ENCODE results near the gene PRKN. TPM values are rescaled to one million over a fixed set of nuclear protein-coding genes. Genes with fewer than 3 reads are reported as not detected.

PRKN gene
- total RNA-seq, 2 donors from 2014 or later, result 3.3 to 4.8 TPM

DNA sequence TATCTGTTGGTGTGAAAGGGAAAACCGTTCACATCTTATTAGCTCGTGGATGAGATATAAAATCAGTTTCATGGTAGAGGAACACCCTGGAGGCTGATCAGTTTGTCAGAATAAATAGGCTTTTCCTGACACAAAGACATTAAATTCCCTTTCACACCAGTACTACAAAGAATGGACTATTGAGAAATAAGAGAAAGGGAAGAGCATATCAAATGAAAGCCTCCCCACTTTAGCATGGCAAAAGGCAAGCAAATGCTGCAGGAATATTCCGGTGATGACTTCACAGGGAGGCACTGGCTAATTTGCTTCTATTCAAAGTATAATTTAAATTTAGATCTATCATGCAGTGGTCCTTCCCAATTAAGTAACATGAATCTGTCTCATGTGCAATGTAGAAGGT is 1337.8 kb downstream of the PRKN start:
- no peak overlapping the region for H3K9ac ChIP-seq (ENCODE audit: extremely low read depth, low read length, poor library complexity, severe bottlenecking)
- Mint-ChIP-seq H3K4me3 (no peak overlapping the region), H3K36me3 (ENCODE audit: low read depth) (no peaks in the 10 kb centered on the region), H3K27ac (no peak overlapping the region), H3K9me3 (peaks cover 6% of the 10 kb centered on the region), H3K27me3 (ENCODE audit: insufficient read depth) (no peaks in the 10 kb centered on the region), H3K4me1 (no peaks in the 10 kb centered on the region)
- peaks cover 9% of the 10 kb centered on the region for H3K4me1 ChIP-seq (ENCODE audit: control insufficient read depth, insufficient read depth, low read length)
- TF ChIP-seq, protein P1, sequence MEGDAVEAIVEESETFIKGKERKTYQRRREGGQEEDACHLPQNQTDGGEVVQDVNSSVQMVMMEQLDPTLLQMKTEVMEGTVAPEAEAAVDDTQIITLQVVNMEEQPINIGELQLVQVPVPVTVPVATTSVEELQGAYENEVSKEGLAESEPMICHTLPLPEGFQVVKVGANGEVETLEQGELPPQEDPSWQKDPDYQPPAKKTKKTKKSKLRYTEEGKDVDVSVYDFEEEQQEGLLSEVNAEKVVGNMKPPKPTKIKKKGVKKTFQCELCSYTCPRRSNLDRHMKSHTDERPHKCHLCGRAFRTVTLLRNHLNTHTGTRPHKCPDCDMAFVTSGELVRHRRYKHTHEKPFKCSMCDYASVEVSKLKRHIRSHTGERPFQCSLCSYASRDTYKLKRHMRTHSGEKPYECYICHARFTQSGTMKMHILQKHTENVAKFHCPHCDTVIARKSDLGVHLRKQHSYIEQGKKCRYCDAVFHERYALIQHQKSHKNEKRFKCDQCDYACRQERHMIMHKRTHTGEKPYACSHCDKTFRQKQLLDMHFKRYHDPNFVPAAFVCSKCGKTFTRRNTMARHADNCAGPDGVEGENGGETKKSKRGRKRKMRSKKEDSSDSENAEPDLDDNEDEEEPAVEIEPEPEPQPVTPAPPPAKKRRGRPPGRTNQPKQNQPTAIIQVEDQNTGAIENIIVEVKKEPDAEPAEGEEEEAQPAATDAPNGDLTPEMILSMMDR (conservative IDR thresholded peaks at IDR 0.05), result no peak
- H3K9me3 ChIP-seq (ENCODE audit: control insufficient read depth, low read length), result peaks cover 6% of the 10 kb centered on the region
- no peaks in the 10 kb centered on the region for H3K36me3 ChIP-seq (ENCODE audit: control insufficient read depth, insufficient read depth, low read length)
- WGBS, 2 experiments (ENCODE audit: insufficient coverage in 1 of 2, insufficient read length in 1 of 2), result 80 to 100% methylated on average over 1 to 3 of the region's 3 CpGs
- H3K27ac ChIP-seq (ENCODE audit: low read depth, low read length), result no peak overlapping the region
- H3K4me3 ChIP-seq (ENCODE audit: low read length), result no peak overlapping the region
- no peaks in the 10 kb centered on the region for H3K27me3 ChIP-seq (ENCODE audit: control insufficient read depth, insufficient read depth, low read length, poor library complexity, severe bottlenecking)
- no peak for DNase-seq

DNA sequence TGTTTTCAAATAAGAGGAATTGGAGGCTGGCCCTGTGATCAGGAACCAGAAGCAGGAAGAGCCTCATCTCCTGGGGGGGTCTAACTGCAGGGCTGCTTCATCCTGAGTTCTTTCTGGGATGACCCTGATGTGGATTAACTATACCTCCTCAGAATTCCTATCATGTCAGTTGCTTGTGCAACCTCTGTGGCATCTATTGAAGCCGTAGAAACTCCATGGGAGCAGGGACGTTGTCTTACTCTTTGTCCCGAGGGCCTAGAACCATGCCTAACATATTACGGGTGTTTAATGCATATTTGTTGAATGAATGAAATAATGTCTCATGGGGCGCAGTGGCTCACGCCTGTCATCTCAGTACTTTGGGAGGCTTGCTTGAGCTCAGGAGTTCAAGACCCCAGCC is 1343.6 kb downstream of the PRKN start:
- Histone ChIP-seq H3K4me1 (ENCODE audit: control insufficient read depth, insufficient read depth, low read length) (peaks cover 4% of the 10 kb centered on the region), H3K9ac (ENCODE audit: extremely low read depth, low read length, poor library complexity, severe bottlenecking) (no peak overlapping the region), H3K4me3 (ENCODE audit: low read length) (no peak overlapping the region), H3K27me3 (ENCODE audit: control insufficient read depth, insufficient read depth, low read length, poor library complexity, severe bottlenecking) (no peaks in the 10 kb centered on the region), H3K36me3 (ENCODE audit: control insufficient read depth, insufficient read depth, low read length) (no peaks in the 10 kb centered on the region), H3K9me3 (ENCODE audit: control insufficient read depth, low read length) (peaks cover 6% of the 10 kb centered on the region), H3K27ac (ENCODE audit: low read depth, low read length) (no peak overlapping the region)
- TF ChIP-seq, protein P1 (conservative IDR thresholded peaks at IDR 0.05), result no peak
- peaks cover 5% of the 10 kb centered on the region for H3K4me1 Mint-ChIP-seq
- WGBS, 2 experiments (ENCODE audit: insufficient coverage in 1 of 2, insufficient read length in 1 of 2), result 75 to 96% methylated on average over 2 to 6 of the region's 6 CpGs
- no peak overlapping the region for H3K27ac Mint-ChIP-seq
- no peaks in the 10 kb centered on the region for H3K27me3 Mint-ChIP-seq (ENCODE audit: insufficient read depth)
- H3K4me3 Mint-ChIP-seq, result no peak overlapping the region
- H3K36me3 Mint-ChIP-seq (ENCODE audit: low read depth), result no peaks in the 10 kb centered on the region
- no peak for DNase-seq
- peaks cover 6% of the 10 kb centered on the region for H3K9me3 Mint-ChIP-seq

DNA sequence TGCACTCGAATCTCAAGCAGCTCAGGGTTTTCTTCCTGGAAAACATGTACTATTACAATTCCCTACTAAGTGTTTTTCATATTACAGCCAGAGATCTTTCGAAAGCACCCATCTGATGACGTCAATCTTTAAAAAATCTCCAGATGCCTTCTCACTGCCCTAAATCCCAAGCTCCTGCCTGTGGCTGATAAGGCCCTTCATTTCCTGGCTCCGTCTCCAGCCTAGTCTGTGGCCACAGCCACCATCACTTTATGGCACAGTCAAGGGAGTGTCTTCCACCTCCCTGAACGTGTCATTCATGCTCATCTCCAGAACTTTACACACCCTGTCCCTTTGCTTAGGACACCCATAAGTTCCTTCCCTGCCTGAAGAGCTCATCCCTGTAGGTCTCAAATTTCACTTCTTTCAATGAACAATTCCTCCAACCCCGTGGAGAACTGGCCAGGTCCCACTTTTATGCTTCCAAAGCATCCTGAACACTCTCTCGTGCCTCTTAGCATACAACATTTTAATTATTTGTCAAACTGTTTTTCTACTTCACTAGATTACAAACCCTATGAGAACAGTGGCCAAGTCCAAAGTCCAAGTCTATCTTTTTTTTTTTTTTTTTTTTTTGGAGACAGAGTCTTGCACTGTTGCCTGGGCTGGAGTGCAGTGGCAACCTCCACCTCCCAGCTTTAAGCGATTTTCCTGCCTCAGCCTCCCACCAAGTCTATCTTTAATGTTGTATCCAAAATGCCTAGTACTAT is 1347.6 kb downstream of the PRKN start:
- H3K4me3 Mint-ChIP-seq, result no peak overlapping the region
- H3K4me1 Mint-ChIP-seq, result peaks cover 7% of the 10 kb centered on the region
- H3K27ac Mint-ChIP-seq, result no peak overlapping the region
- H3K9me3 Mint-ChIP-seq, result no peaks in the 10 kb centered on the region
- H3K27me3 Mint-ChIP-seq (ENCODE audit: insufficient read depth), result peaks cover 2% of the 10 kb centered on the region
- Histone ChIP-seq H3K4me1 (ENCODE audit: control insufficient read depth, insufficient read depth, low read length) (no peaks in the 10 kb centered on the region), H3K4me3 (ENCODE audit: low read length) (no peak overlapping the region), H3K27ac (ENCODE audit: low read depth, low read length) (no peak overlapping the region), H3K9me3 (ENCODE audit: control insufficient read depth, low read length) (no peaks in the 10 kb centered on the region), H3K36me3 (ENCODE audit: control insufficient read depth, insufficient read depth, low read length) (no peaks in the 10 kb centered on the region), H3K27me3 (ENCODE audit: control insufficient read depth, insufficient read depth, low read length, poor library complexity, severe bottlenecking) (no peaks in the 10 kb centered on the region), H3K9ac (ENCODE audit: extremely low read depth, low read length, poor library complexity, severe bottlenecking) (no peak overlapping the region)
- WGBS, 2 experiments (ENCODE audit: insufficient coverage in 1 of 2, insufficient read length in 1 of 2), result 86 to 94% methylated on average over 5 to 8 of the region's 8 CpGs
- no peaks in the 10 kb centered on the region for H3K36me3 Mint-ChIP-seq (ENCODE audit: low read depth)
- DNase-seq, result no peak
- TF ChIP-seq, protein P1 (conservative IDR thresholded peaks at IDR 0.05), result no peak

Data from endodermal cell (in vitro differentiated cells).